ENCODE results near the gene TTC3.

TTC3 gene

GRCh38 chr21:37063433-37063832 is 9.6 kb upstream of the TTC3 start:
- DNase-seq = no peak

GRCh38 chr21:37064841-37065240 is 8.2 kb upstream of the TTC3 start:
- DNase-seq = no peak

DNA sequence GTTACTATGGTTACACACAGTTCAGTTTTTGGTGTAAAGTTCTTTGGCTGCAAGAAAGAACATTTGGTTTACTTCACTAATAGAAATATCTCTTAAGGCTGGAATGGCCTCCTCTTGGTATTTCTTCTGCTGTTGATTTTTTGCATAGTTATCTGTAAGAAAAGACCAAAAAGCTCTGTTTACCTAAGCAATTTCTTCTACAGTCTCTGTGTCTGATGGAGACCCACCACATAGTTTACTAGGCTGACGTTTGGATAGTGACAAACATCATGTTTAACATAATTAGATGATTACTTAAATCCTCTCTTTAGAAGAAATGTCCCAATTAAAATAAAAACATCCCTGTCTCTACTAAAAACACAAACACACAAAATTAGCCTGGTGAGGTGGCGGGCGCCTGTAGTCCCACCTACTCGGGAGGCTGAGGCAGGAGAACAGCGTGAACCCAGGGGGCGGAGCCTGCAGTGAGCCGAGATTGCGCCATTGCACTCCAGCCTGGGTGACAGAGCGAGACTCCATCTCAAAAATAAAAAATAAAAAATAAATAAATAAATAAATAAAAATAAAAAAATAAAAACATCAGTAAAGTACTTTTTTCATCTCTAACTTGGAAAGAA is 7.4 kb upstream of the TTC3 start:
- DNase-seq = no peak

- no peak for DNase-seq
Observed at GRCh38 chr21:37071561-37072273, 1.3 kb upstream of the TTC3 start.

GRCh38 chr21:37072274-37072987 is 623 bp upstream of the TTC3 start:
- peak; percentile 70 for DNase-seq

DNA sequence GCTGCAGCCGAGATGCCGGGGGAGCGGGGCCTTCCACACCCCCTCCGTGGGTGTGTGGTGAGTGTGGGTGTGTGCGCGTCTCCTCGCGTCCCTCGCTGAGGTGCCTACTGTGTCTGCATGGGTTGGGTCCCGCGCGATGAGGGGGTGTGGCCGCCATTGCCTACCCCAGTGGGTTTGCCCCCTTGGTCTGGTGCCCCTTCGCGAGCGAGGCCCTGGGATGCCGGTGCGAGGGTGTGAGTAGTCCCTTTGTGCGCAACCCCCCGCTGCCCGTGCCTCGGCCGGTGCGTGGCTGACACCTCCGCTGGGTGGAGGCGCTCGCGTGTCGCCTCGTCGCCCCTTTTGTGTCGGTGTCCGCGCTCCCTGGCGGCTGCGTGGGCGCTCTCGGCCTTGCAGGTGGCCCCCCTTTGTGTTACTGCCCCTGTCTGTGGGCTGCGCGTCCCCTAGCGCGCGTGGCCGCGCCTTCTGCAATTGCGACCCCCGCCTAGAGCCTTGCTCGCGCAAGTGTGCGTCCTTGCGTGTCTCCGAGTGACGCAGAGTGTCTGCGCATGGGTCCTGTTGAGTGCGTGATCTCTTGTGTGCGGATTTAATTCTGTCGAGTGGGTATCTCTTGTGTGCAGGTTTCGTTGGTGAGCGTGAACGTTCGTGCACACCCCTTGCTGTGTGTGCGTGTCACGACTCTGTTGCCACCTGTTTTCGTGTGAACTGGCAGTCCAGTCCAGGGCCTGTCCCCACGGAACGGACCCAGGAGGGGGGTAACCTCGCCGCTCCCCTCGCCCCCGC is 553 bp downstream of the TTC3 start:
- DNase-seq = peak; percentile 66

DNA sequence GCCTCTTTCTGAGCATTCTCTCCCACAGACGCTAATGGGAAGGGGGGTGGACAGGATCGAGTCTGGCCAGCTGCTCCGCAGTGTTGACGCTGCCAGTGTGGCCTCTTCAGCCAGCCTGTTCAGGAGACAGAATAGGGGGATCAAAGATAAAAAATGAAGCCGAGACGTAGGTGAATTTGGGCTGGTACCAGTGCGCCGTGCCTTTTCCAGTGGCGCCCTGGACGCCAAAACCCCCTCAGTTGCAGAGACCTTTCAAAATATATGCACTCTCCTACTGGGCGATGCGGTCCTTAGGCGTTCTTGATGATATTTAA is 1.1 kb downstream of the TTC3 start:
- DNase-seq = no peak

DNA sequence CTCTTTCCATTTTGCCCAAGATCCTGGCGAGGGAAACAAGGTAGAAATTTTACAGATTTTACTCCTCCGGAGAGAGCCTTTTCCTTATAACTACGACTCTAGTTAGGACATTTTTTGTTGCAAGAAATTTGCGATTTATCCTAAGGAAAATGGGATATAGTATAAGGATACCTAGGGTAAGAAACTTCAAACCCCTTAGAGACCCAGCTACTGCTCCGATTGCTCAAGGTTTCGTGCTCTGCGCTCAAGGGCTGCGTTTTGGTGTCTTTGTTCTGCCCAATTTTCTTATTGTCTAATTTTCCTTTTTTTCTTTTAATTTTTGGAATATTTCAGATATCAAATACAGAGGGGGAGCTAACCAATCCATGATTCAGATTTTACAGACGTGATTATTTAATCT is 1.5 kb downstream of the TTC3 start:
- DNase-seq = no peak

DNA sequence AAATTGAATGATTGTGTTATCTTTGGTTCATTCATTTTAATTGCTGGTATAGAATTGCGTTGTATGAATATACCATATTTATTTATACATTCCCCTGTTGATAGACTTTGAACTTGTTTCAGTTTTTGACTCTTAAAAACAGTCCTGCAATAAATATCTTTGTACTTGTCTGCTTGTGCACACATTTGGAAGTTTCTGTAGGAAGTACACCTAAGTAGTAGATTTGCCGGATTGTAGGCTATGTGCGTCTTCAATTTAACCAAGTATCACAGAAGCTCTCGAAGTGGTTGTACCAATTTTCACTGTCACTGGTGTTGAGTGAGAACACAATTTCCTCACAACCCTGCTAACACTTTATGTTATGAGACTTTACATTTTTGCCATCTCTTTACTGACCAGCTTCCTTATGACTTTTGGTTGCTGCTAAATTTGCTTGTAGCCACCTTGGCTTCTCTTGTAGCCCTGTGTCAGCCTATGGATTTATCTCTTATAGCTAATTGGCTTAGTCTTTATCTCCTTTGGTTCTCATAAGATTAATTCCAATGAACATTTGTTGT is 2.2 kb downstream of the TTC3 start:
- DNase-seq = no peak

DNA sequence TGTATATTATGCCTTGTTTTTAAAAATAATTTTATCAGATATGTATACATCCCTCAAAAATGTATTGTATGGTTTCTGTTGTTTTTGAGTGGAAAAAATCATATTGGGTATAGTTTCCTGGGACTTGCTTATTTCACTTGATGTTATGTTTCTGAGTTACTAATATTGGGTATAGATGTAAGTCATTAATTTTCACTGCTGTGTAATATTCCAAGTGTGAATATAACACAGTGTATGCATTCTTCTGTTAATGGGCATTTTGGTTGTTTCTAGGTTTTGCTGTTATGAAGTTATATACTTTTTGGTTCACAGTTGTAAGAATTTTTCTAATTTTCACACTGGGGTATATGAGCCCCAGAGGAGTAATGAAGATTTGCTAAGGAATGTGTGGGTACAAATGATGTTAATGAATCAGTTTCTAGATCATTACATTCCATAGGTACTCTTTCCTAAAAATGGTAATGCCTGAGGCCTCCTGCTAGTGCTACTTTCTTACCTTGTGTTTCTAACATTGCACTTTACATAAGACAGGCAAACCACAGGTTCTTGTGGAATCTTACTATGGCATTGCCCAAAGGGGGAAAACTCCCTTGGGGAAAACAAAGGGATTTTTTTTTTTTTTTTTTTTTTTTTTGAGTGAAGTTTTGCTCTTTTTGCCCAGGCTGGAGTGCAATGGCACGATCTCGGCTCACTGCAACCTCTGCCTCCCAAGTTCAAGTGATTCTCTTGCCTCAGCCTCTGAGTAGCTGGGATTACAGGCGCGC is 3.2 kb downstream of the TTC3 start:
- DNase-seq = no peak

- DNase-seq = no peak
Observed at GRCh38 chr21:37077403-37077802, 4.3 kb downstream of the TTC3 start.

DNA sequence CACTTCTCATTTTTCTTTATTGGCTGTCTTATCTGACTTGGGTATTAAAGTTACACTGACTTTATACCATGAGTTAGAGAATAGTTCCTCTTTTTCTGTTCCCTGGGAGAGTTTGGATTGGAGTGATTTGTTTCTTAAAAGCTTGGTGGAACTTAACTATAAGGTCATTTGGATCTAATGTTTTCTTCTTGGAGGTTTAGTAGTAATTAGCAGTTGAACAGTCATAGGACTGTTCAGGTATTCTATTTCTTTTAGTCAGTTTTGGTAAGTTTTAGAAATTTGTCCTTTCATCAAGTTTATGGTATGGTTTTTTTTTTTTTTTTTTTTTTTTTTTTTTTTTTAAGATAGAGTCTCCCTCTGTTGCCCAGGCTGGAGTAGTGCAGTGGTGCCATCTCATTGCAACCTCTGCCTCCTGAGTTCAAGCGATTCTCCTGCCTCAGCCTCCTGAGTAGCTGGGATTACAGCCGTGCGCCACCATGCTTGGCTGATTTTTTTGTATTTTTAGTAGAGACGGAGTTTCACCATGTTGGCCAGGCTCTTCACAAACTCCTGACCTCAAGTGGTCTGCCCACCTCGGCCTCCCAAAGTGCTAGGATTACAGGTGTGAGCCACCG is 6.3 kb downstream of the TTC3 start:
- DNase-seq = no peak

DNA sequence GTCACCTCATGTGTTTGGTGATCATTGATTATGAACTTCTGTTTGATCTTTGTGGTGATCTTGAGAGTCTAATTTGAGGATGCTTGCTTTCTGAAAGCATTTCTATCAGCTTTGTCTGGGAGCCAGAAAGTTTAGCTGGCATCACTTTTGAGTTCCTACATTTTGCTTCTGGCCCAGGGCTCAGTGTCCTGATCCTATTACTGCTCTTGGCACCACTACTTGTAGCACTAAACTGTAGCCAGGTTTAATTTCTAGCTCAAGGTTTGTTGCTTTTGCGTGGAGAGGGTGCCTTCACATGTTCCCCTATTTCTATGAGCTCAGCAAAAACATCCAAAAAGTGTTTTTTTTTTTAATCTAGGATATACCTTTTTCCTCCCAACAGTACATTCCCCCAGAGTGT is 9.3 kb downstream of the TTC3 start:
- DNase-seq = no peak

GRCh38 chr21:37082856-37083528 is 9.9 kb downstream of the TTC3 start:
- DNase-seq = no peak

DNA sequence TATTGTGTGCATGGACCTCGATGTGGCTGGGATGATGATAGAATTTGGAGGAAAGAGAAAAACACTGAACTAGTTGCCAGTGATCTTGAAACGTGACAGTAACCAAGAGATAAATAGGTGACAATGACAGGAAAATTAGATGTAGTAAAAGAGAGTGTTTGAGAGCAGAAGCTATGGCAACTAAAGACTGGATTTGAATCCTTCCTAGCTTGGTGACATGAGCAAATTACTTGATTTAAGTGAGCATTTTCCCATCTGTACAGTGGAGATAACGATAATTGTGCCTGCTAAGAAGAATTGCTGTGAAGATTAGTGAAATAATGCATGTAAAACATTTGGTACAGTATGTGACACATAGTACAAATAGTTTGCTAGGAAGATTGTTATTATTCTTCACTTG is 12.7 kb downstream of the TTC3 start:
- no peak for DNase-seq

GRCh38 chr21:37087188-37087587 is 14.1 kb downstream of the TTC3 start:
- no peak for DNase-seq

- DNase-seq = no peak
Observed at GRCh38 chr21:37088186-37088735, 15.2 kb downstream of the TTC3 start.

DNA sequence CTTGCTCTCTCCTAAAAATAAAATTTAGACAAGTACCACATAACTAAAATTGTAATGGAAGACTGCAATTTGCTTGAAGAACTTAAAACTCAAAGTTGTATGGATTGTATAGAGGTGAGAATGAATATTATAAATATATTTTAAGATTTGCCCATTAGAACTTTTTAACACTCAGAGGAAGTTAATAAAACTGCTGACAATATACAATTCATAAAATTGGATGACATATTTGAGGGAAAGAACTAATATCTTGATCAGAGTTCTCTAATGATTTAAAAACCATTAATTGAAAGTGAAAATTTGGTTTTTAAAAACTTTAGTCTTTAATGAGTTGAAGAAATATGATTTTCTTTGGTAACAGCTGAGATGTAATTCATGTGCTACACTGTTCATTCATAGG is 20.9 kb downstream of the TTC3 start:
- no peak for DNase-seq

DNA sequence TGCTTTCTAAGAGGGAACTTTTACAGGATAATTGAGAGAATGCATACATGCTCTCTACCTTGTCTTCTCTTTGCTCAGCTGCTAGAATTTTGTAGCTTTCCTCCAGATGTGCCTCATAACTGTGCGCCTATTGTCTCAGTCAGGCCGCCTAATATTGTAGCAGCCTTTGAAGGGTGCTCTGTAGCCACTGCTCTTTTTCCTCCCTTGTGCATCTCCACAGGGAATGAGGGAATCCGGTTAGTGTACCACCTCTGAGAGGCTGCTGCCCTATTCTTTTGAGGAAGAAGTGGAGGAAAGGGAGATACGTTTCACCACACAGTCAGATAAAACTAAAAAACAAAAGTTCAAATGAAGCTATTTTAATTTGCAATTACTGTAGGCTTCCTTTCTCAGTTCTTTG is 22.8 kb downstream of the TTC3 start:
- DNase-seq = no peak

GRCh38 chr21:37098751-37099150 is 25.7 kb downstream of the TTC3 start:
- DNase-seq = no peak

GRCh38 chr21:37100316-37100715 is 27.3 kb downstream of the TTC3 start:
- no peak for DNase-seq
